H1 (cell line): ENCODE results near the gene SCMH1. TPM values are rescaled to one million over a fixed set of nuclear protein-coding genes. Genes with fewer than 3 reads are reported as not detected.

ENCODE experiments used
- CTCF ChIA-PET: fragments of 300-600 bp; sonication (Branson Sonifier 250); formaldehyde crosslinking; loops from one replicate; lab custom pipeline; 2021; ENCODE audit not compliant: partially characterized antibody; lab: Charles Lee
- POLR2A ChIA-PET: fragments of 300-600 bp; sonication (Branson Sonifier 250); formaldehyde crosslinking; loops from one replicate; lab custom pipeline; 2021; ENCODE audit warnings: inconsistent platforms; ENCODE audit not compliant: partially characterized antibody; lab: Charles Lee
- DNase-seq, 2 experiments: peaks; one replicate each; pipeline versions ENCODE4 v3.0.0 to v3.0.0-alpha.2; 2010 to 2022; ENCODE audit warnings: low spot score in 2 of 2, low read depth in 1 of 2, mixed read lengths in 1 of 2
- FAIRE-seq: peaks from 2 replicates; lab custom pipeline; 2011; peaks lifted over from hg19 to GRCh38; lab: Jason Lieb, UNC
- H2AFZ ChIP-seq: 2 replicates; pipeline ENCODE4 v1.8.1; 2012; ENCODE audit warnings: low read length, inconsistent platforms
- H2AK5ac ChIP-seq: 2 replicates; pipeline ENCODE4 v1.6.1; 2013; ENCODE audit warnings: low read depth, low read length
- H2BK120ac ChIP-seq: replicated peaks from 2 replicates; pipeline ENCODE3; 2013; ENCODE audit warnings: low read depth, low read length, inconsistent platforms
- H2BK12ac ChIP-seq: 2 replicates; pipeline ENCODE4 v1.6.1; 2013; ENCODE audit warnings: low read depth, low read length
- H2BK15ac ChIP-seq: 2 replicates; pipeline ENCODE4 v1.6.1; 2013; ENCODE audit warnings: low read length
- H2BK20ac ChIP-seq: 2 replicates; pipeline ENCODE4 v1.6.1; 2013; ENCODE audit warnings: low read length
- H2BK5ac ChIP-seq: 2 replicates; pipeline ENCODE4 v1.6.1; 2013; ENCODE audit warnings: low read depth, low read length
- H3K14ac ChIP-seq: 2 replicates; pipeline ENCODE4 v1.6.1; 2013; ENCODE audit warnings: inconsistent platforms; ENCODE audit not compliant: insufficient read length
- H3K18ac ChIP-seq: 2 replicates; pipeline ENCODE4 v1.6.1; 2013; ENCODE audit warnings: low read length; ENCODE audit errors: extremely low read depth
- H3K23ac ChIP-seq: 2 replicates; pipeline ENCODE4 v1.6.1; 2013; ENCODE audit warnings: inconsistent platforms; ENCODE audit not compliant: insufficient read length
- H3K23me2 ChIP-seq: 2 replicates; pipeline ENCODE4 v1.6.1; 2013; ENCODE audit warnings: low read depth, low read length
- H3K27ac ChIP-seq: 2 replicates; pipeline ENCODE4 v1.6.1; 2011; ENCODE audit warnings: low read depth, low read length, inconsistent platforms
- H3K27me3 ChIP-seq, 4 experiments: replicated peaks in 1 of 4; 1 replicate in 1 of 4; 2 replicates in 3 of 4; pipeline versions ENCODE4 v1.6.1 to v1.8.1; 2011 to 2013; ENCODE audit warnings: low read length in 3 of 4, mild to moderate bottlenecking in 3 of 4, inconsistent platforms in 2 of 4, mixed read lengths in 2 of 4, moderate library complexity in 1 of 4; ENCODE audit not compliant: control insufficient read depth in 3 of 4, insufficient read depth in 3 of 4; ENCODE audit errors: extremely low read depth in 1 of 4
- H3K36me3 ChIP-seq, 4 experiments: 2 replicates each; pipeline versions ENCODE4 v1.6.1 to v1.8.1; 2011 to 2013; ENCODE audit warnings: mild to moderate bottlenecking in 4 of 4, low read length in 3 of 4, moderate library complexity in 2 of 4, control low read depth in 1 of 4, inconsistent platforms in 1 of 4; ENCODE audit not compliant: insufficient read depth in 4 of 4, control insufficient read depth in 2 of 4
- H3K4ac ChIP-seq: replicated peaks from 2 replicates; pipeline ENCODE3; 2013; ENCODE audit warnings: low read length, low read depth, mixed read lengths, inconsistent platforms; ENCODE audit not compliant: insufficient read length
- H3K4me1 ChIP-seq, 4 experiments: replicated peaks in 1 of 4; 1 replicate in 1 of 4; 2 replicates in 3 of 4; pipeline versions ENCODE4 v1.6.1 to v1.8.1; 2011 to 2013; ENCODE audit warnings: low read length in 3 of 4, inconsistent platforms in 2 of 4, mixed read lengths in 1 of 4; ENCODE audit not compliant: insufficient read depth in 4 of 4, control insufficient read depth in 3 of 4
- H3K4me2 ChIP-seq, 2 experiments: 2 replicates each; pipeline versions ENCODE4 v1.6.1 to v1.8.1; 2011 to 2013; ENCODE audit warnings: low read depth in 2 of 2, low read length in 2 of 2, control low read depth in 1 of 2, inconsistent platforms in 1 of 2, mild to moderate bottlenecking in 1 of 2; ENCODE audit not compliant: insufficient read depth in 1 of 2
- H3K4me3 ChIP-seq, 4 experiments: fragments of 200-600, 300-600 bp in 1 of 4; sonication (generic), shearing (Covaris generic), sonication (Bioruptor Twin) in 1 of 4; 2 replicates each; pipeline versions ENCODE4 v1.5.1 to v1.8.1; 2011 to 2016; ENCODE audit warnings: low read length in 4 of 4, low read depth in 3 of 4, control low read depth in 2 of 4, inconsistent platforms in 2 of 4, mild to moderate bottlenecking in 2 of 4, mixed read lengths in 1 of 4, moderate library complexity in 1 of 4; ENCODE audit not compliant: insufficient read depth in 2 of 4; ENCODE audit errors: extremely low read depth in 1 of 4
- H3K56ac ChIP-seq: replicated peaks from 2 replicates; pipeline ENCODE3; 2013; ENCODE audit warnings: low read depth, mild to moderate bottlenecking, mixed read lengths, low read length, inconsistent platforms; ENCODE audit not compliant: insufficient read length
- H3K79me1 ChIP-seq: 2 replicates; pipeline ENCODE4 v1.6.1; 2013; ENCODE audit warnings: low read depth, low read length, control low read depth
- H3K79me2 ChIP-seq, 2 experiments: 2 replicates each; pipeline versions ENCODE4 v1.6.1 to v1.8.1; 2012 to 2013; ENCODE audit warnings: low read length in 2 of 2, mild to moderate bottlenecking in 2 of 2, inconsistent platforms in 1 of 2; ENCODE audit not compliant: insufficient read depth in 2 of 2, control insufficient read depth in 1 of 2
- H3K9ac ChIP-seq, 4 experiments: replicated peaks in 1 of 4; 1 replicate in 1 of 4; 2 replicates in 3 of 4; pipeline versions ENCODE4 v1.6.1 to v1.8.1; 2011 to 2013; ENCODE audit warnings: low read depth in 3 of 4, low read length in 3 of 4, control low read depth in 2 of 4, mild to moderate bottlenecking in 2 of 4, moderate library complexity in 2 of 4, inconsistent platforms in 1 of 4; ENCODE audit errors: extremely low read depth in 1 of 4
- H3K9me3 ChIP-seq, 2 experiments: 2 replicates each; pipeline versions ENCODE4 v1.6.1 to v1.8.1; 2012 to 2013; ENCODE audit warnings: mild to moderate bottlenecking in 2 of 2, moderate library complexity in 2 of 2, control low read depth in 1 of 2, inconsistent platforms in 1 of 2, low read depth in 1 of 2, low read length in 1 of 2, mixed read lengths in 1 of 2; ENCODE audit not compliant: insufficient read depth in 2 of 2
- H4K20me1 ChIP-seq, 2 experiments: replicated peaks in 1 of 2; 2 replicates each; pipeline versions ENCODE3 to v1.8.1; 2011 to 2013; ENCODE audit warnings: inconsistent platforms in 2 of 2, low read length in 2 of 2, mild to moderate bottlenecking in 1 of 2; ENCODE audit not compliant: insufficient read depth in 2 of 2, control insufficient read depth in 1 of 2
- H4K5ac ChIP-seq: 2 replicates; pipeline ENCODE4 v1.6.1; 2013; ENCODE audit warnings: low read length, low read depth, mixed read lengths, inconsistent platforms; ENCODE audit not compliant: insufficient read length
- H4K8ac ChIP-seq: 2 replicates; pipeline ENCODE4 v1.8.0; 2013; ENCODE audit warnings: mild to moderate bottlenecking, moderate library complexity, low read length, inconsistent platforms; ENCODE audit not compliant: insufficient read depth; ENCODE audit errors: extremely low read depth
- H4K91ac ChIP-seq: replicated peaks from 2 replicates; pipeline ENCODE3; 2013; ENCODE audit warnings: low read length, mixed read lengths, inconsistent platforms; ENCODE audit not compliant: insufficient read length
- BACH1 ChIP-seq: IDR thresholded peaks from 2 replicates; pipeline ENCODE4 v1.6.1; 2012; ENCODE audit warnings: low read length, improper control_type of control experiment
- BCL11A ChIP-seq, 2 experiments: IDR thresholded peaks; one replicate each; pipeline ENCODE4 v1.6.1; 2011; ENCODE audit warnings: low read depth in 2 of 2, low read length in 2 of 2, mild to moderate bottlenecking in 2 of 2
- BRCA1 ChIP-seq: IDR thresholded peaks from 2 replicates; pipeline ENCODE4 v1.6.1; 2012; ENCODE audit warnings: low read depth, low read length, improper control_type of control experiment
- CTBP2 ChIP-seq: IDR thresholded peaks from 2 replicates; pipeline ENCODE4 v1.7.0; 2011; ENCODE audit warnings: borderline replicate concordance, mild to moderate bottlenecking, moderate library complexity, mixed read lengths, low read length; ENCODE audit not compliant: insufficient read depth, insufficient read length
- MAX ChIP-seq: IDR thresholded peaks from 2 replicates; pipeline ENCODE4 v1.6.1; 2012; ENCODE audit warnings: inconsistent platforms
- NANOG ChIP-seq: IDR thresholded peaks from 2 replicates; pipeline ENCODE4 v1.6.1; 2011; ENCODE audit warnings: low read length, low read depth, mild to moderate bottlenecking, inconsistent platforms; ENCODE audit not compliant: insufficient read depth, poor library complexity, severe bottlenecking
- POLR2AphosphoS5 ChIP-seq: IDR thresholded peaks from 2 replicates; pipeline ENCODE4 v1.6.1; 2011; ENCODE audit warnings: low read depth, low read length
- RAD21 ChIP-seq, 2 experiments: IDR thresholded peaks in 1 of 2; conservative IDR thresholded peaks in 1 of 2; 2 replicates each; pipeline ENCODE4 v1.6.1; 2011; ENCODE audit warnings: low read depth in 2 of 2, low read length in 2 of 2, improper control_type of control experiment in 1 of 2, inconsistent platforms in 1 of 2, mild to moderate bottlenecking in 1 of 2, moderate library complexity in 1 of 2
- RBBP5 ChIP-seq: IDR thresholded peaks from 2 replicates; pipeline ENCODE4 v1.7.1; 2012; ENCODE audit warnings: low read depth, mild to moderate bottlenecking, inconsistent platforms, low read length, moderate library complexity, borderline replicate concordance
- SIRT6 ChIP-seq: IDR thresholded peaks from one replicate; pipeline ENCODE4 v1.7.1; 2012; ENCODE audit warnings: low read length, inconsistent platforms
- USF2 ChIP-seq: IDR thresholded peaks from 2 replicates; pipeline ENCODE4 v1.6.1; 2011; ENCODE audit warnings: low read length, improper control_type of control experiment
- WGBS, 2 experiments: shearing (Covaris generic) in 1 of 2; methylation state at CpG; one replicate each; pipeline versions ENCODE4 v1.1.6 to v1.1.7; 2013 to 2015; ENCODE audit warnings: low lambda C conversion rate in 2 of 2, mixed read lengths in 2 of 2, inconsistent platforms in 1 of 2, low coverage in 1 of 2, missing lambda C conversion rate in 1 of 2; ENCODE audit not compliant: insufficient replicate concordance in 2 of 2, insufficient coverage in 1 of 2, insufficient read length in 1 of 2; ENCODE audit errors: extremely low coverage in 1 of 2, missing lambda C conversion rate in 1 of 2; 5-methylcytosine and 5-hydroxymethylcytosine counted together
- polyA plus RNA-seq, 7 experiments: library from polyadenylated mRNA; depleted of rRNA in 3 of 7; stranded (reverse) in 5 of 7; unstranded in 2 of 7; fragments of >200 nt in 5 of 7; fragments of 200-250 nt in 2 of 7; gene quantifications; 1 replicate in 5 of 7; 2 replicates in 1 of 7; 4 replicates in 1 of 7; pipeline versions ENCODE4 v1.2.1 to v1.2.3, GENCODE V29; 2011 to 2013; ENCODE audit warnings: missing spikeins in 2 of 7, mixed read lengths in 2 of 7
- total RNA-seq: library from RNA; stranded (reverse); fragmentation: NEBNext Ultra II Directional; extraction: Animal tissue kit (Norgen Biotek cat#: 25700); gene quantifications from 2 replicates; pipeline ENCODE4 v1.2.1, GENCODE V29; 2021
- TF ChIP-seq, protein P1 (sequence below): IDR thresholded peaks from 2 replicates; pipeline ENCODE4 v1.6.1; 2011; ENCODE audit warnings: low read depth, mild to moderate bottlenecking, low read length; ENCODE audit not compliant: insufficient read depth

The SCMH1 gene
- total and polyA plus RNA-seq, 2 of the 8 experiments (the other 6 are each of a cell fraction or from before 2014, with no cell fraction given), result 16.6 to 30.7 TPM

GRCh38 chr1:41230656-41231055, 11.4 kb downstream of the SCMH1 start:
- H2BK15ac ChIP-seq, result no peak overlapping the region
- H3K4me2 ChIP-seq, result no peak overlapping the region
- H4K5ac ChIP-seq, result no peak overlapping the region
- peaks cover 0 to 4% (median 0%) of the 10 kb centered on the region in 4 experiments; a peak in 1 of 7 replicates for H3K4me1 ChIP-seq
- H3K9me3 ChIP-seq, result no peaks in the 10 kb centered on the region
- DNase-seq (no peak), FAIRE-seq (no peak)
- no peak overlapping the region for H2BK120ac ChIP-seq
- no peaks in the 10 kb centered on the region for H3K79me1 ChIP-seq
- ChIA-PET CTCF (no interaction called here), POLR2A (no interaction called here)
- no peak overlapping the region for H3K56ac ChIP-seq
- H2BK12ac ChIP-seq, result no peak overlapping the region
- no peak overlapping the region for H3K9ac ChIP-seq
- H3K27ac ChIP-seq, result no peak overlapping the region
- no peaks in the 10 kb centered on the region for H3K27me3 ChIP-seq
- H2BK20ac ChIP-seq, result no peak overlapping the region
- no peak overlapping the region for H2AK5ac ChIP-seq
- H4K20me1 ChIP-seq, result peaks cover 0 to 1% of the 10 kb centered on the region in 2 experiments
- no peak overlapping the region for H2AFZ ChIP-seq
- H3K79me2 ChIP-seq, result peaks cover 0 to 4% of the 10 kb centered on the region in 2 experiments; a peak in 1 of 4 replicates
- no peak overlapping the region for H2BK5ac ChIP-seq
- WGBS, 2 experiments, result 79% methylated on average over 2 of the region's 2 CpGs; no CpG with 5 or more reads in 1 of the 2 experiments
- no peak overlapping the region for H3K18ac ChIP-seq
- no peak overlapping the region for H3K4me3 ChIP-seq
- no peak overlapping the region for H4K91ac ChIP-seq
- no peak overlapping the region for H3K4ac ChIP-seq
- H4K8ac ChIP-seq, result no peak overlapping the region
- H3K36me3 ChIP-seq, result no peaks in the 10 kb centered on the region
- H3K14ac ChIP-seq, result no peak overlapping the region
- no peaks in the 10 kb centered on the region for H3K23me2 ChIP-seq
- no peak overlapping the region for H3K23ac ChIP-seq
- TF ChIP-seq CTBP2 (no peak), NANOG (no peak), USF2 (no peak), BCL11A (IDR thresholded peaks at IDR 0.05; ENCODE audit: low read depth in 2 of 2, low read length in 2 of 2) (no peak), BACH1 (no peak), POLR2AphosphoS5 (no peak), RAD21 (IDR thresholded peaks at IDR 0.05 in 1 of 2, conservative IDR thresholded peaks at IDR 0.05 in 1 of 2; ENCODE audit: low read depth in 2 of 2, low read length in 2 of 2) (no peak), SIRT6 (no peak), RBBP5 (no peak), BRCA1 (no peak), MAX (no peak)
- TF ChIP-seq, protein P1, sequence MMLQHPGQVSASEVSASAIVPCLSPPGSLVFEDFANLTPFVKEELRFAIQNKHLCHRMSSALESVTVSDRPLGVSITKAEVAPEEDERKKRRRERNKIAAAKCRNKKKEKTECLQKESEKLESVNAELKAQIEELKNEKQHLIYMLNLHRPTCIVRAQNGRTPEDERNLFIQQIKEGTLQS, result no peak
